ENCODE results near the gene CASK. TPM values are rescaled to one million over a fixed set of nuclear protein-coding genes. Genes with fewer than 3 reads are reported as not detected.

The CASK gene
- total RNA-seq, 4 donors from 2014 or later = 46.9 to 123 (median 78.8) TPM

- Histone ChIP-seq H3K9me3 (no peaks in the 10 kb centered on the region), H3K27ac (no peak overlapping the region)
- DNase-seq = peak in 2 of 3 donors; percentile 21 to 48
Observed at GRCh38 chrX:41909068-41909467, 14.3 kb downstream of the CASK start.

GRCh38 chrX:41906515-41907187 is 16.7 kb downstream of the CASK start:
- H3K27ac ChIP-seq = no peak overlapping the region
- no peak for DNase-seq
- H3K36me3 ChIP-seq = no peaks in the 10 kb centered on the region
- no peak overlapping the region for H3K4me3 ChIP-seq
- TF ChIP-seq CTCF (IDR thresholded peaks at IDR 0.05) (no peak), POLR2A (IDR thresholded peaks at IDR 0.05) (no peak)
- H3K9me3 ChIP-seq = no peaks in the 10 kb centered on the region
- H3K27me3 ChIP-seq = no peaks in the 10 kb centered on the region
- no peaks in the 10 kb centered on the region for H3K4me1 ChIP-seq

More at GRCh38 chrX:41909068-41909467, 14.3 kb downstream of the CASK start:
- Histone ChIP-seq H3K4me3 (no peak overlapping the region), H3K27me3 (no peaks in the 10 kb centered on the region), H3K36me3 (no peaks in the 10 kb centered on the region), H3K4me1 (no peaks in the 10 kb centered on the region)
- TF ChIP-seq POLR2A (IDR thresholded peaks at IDR 0.05) (no peak), CTCF (IDR thresholded peaks at IDR 0.05) (no peak)

GRCh38 chrX:41903544-41903943 is 19.8 kb downstream of the CASK start:
- Histone ChIP-seq H3K4me1 (no peaks in the 10 kb centered on the region), H3K4me3 (no peak overlapping the region), H3K27ac (no peak overlapping the region), H3K9me3 (no peaks in the 10 kb centered on the region), H3K27me3 (no peaks in the 10 kb centered on the region), H3K36me3 (no peaks in the 10 kb centered on the region)
- TF ChIP-seq POLR2A (IDR thresholded peaks at IDR 0.05) (no peak), CTCF (IDR thresholded peaks at IDR 0.05) (no peak)
- DNase-seq = no peak

- Histone ChIP-seq H3K9me3 (no peaks in the 10 kb centered on the region), H3K27me3 (no peaks in the 10 kb centered on the region), H3K27ac (no peak overlapping the region), H3K4me3 (no peak overlapping the region), H3K36me3 (no peaks in the 10 kb centered on the region), H3K4me1 (no peaks in the 10 kb centered on the region)
- TF ChIP-seq POLR2A (IDR thresholded peaks at IDR 0.05) (no peak), CTCF (IDR thresholded peaks at IDR 0.05) (no peak)
- DNase-seq = no peak
Observed at GRCh38 chrX:41900321-41900720, 23.0 kb downstream of the CASK start.

- Histone ChIP-seq H3K9me3 (no peaks in the 10 kb centered on the region), H3K27ac (no peak overlapping the region), H3K36me3 (no peaks in the 10 kb centered on the region), H3K4me3 (no peak overlapping the region), H3K27me3 (no peaks in the 10 kb centered on the region), H3K4me1 (no peaks in the 10 kb centered on the region)
- DNase-seq = no peak
- TF ChIP-seq POLR2A (IDR thresholded peaks at IDR 0.05) (no peak), CTCF (IDR thresholded peaks at IDR 0.05) (no peak)
Observed at GRCh38 chrX:41895826-41896225, 27.5 kb downstream of the CASK start.

Data from Peyer's patch (tissue), 4 donors.